ENCODE measurements around the gene ZNF804B.

ZNF804B gene

DNA sequence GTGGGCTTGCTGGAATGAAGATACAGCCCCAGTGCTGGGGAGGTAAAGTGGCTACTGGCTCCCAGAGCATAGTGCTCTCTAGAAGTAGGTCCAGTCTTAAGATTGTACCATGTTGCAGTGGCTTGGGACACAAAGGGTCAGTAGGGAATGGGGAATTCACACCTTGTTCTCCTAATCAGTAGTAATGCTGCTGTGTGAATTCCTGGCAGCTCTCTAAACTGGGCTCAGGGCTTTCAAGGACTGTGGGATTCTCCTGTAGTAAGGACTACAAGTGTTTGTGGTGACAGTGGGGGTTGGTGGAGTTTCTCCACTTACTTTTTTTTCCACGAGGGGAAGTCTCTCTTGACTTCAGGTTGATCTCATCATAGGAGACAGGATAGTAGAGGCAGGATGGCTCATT, 262.2 kb downstream of the ZNF804B start:
- no peaks in the 10 kb centered on the region for H3K9me3 ChIP-seq (ENCODE audit: control insufficient read depth, low read length)
- no peak overlapping the region for H3K27ac ChIP-seq (ENCODE audit: insufficient read depth, low read depth, low read length, poor library complexity, severe bottlenecking)
- no peak overlapping the region for H3K4me3 ChIP-seq (ENCODE audit: insufficient read depth, low read depth, low read length)
- no peaks in the 10 kb centered on the region for H3K36me3 ChIP-seq (ENCODE audit: control insufficient read depth, insufficient read depth, low read length)
- no peaks in the 10 kb centered on the region for H3K27me3 ChIP-seq (ENCODE audit: control insufficient read depth, insufficient read depth, low read length, poor library complexity, severe bottlenecking)
- WGBS, 2 experiments: 80 to 89% methylated on average over 1 of the region's 1 CpG
- no peaks in the 10 kb centered on the region for H3K4me1 ChIP-seq (ENCODE audit: control insufficient read depth, insufficient read depth, low read length)

DNA sequence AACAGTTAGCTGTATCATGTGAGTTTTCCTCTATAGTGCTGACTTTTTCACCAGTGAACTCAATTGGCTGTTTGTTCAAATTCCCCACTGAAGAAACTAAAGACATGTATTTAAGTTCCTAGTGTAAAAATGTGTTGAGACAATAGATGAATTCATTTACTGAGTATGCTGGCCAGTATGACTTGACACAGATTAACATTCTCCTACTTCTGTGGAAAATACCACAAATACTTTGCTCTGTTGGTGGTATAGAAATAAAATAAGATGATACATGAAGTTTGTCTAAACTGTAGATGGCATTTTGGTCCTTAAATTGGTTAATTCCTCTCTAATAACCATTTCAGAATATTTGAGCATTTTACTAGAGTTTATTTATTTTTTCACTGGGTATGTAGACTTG, 263.7 kb downstream of the ZNF804B start:
- H3K9me3 ChIP-seq (ENCODE audit: control insufficient read depth, low read length): no peaks in the 10 kb centered on the region
- H3K27ac ChIP-seq (ENCODE audit: insufficient read depth, low read depth, low read length, poor library complexity, severe bottlenecking): no peak overlapping the region
- H3K27me3 ChIP-seq (ENCODE audit: control insufficient read depth, insufficient read depth, low read length, poor library complexity, severe bottlenecking): no peaks in the 10 kb centered on the region
- no peaks in the 10 kb centered on the region for H3K36me3 ChIP-seq (ENCODE audit: control insufficient read depth, insufficient read depth, low read length)
- H3K4me1 ChIP-seq (ENCODE audit: control insufficient read depth, insufficient read depth, low read length): no peaks in the 10 kb centered on the region
- no peak overlapping the region for H3K4me3 ChIP-seq (ENCODE audit: insufficient read depth, low read depth, low read length)

DNA sequence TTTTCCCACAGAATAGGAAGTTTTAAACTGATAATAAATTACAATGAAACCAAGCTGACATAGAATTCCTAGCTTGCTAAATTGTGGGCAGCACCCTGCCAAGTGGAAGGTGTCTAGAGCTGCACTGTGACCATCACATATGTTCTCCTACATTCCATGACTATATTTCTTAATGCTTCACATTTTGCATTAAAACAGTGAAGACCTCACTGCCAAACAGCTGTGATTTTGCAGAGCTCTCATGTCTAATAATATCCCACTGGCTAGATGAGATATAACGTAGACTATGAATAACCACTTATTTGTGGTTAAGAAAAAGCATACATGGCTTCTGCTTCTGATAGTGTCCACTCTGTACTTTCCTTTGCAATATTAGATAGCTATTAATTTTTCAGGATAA, 264.4 kb downstream of the ZNF804B start:
- H3K9me3 ChIP-seq (ENCODE audit: control insufficient read depth, low read length): no peaks in the 10 kb centered on the region
- no peaks in the 10 kb centered on the region for H3K4me1 ChIP-seq (ENCODE audit: control insufficient read depth, insufficient read depth, low read length)
- H3K27ac ChIP-seq (ENCODE audit: insufficient read depth, low read depth, low read length, poor library complexity, severe bottlenecking): no peak overlapping the region
- H3K4me3 ChIP-seq (ENCODE audit: insufficient read depth, low read depth, low read length): no peak overlapping the region
- 100% methylated on average over 1 of the region's 1 CpG; no CpG with 5 or more reads in 1 of the 2 experiments for WGBS, 2 experiments
- no peaks in the 10 kb centered on the region for H3K36me3 ChIP-seq (ENCODE audit: control insufficient read depth, insufficient read depth, low read length)
- no peaks in the 10 kb centered on the region for H3K27me3 ChIP-seq (ENCODE audit: control insufficient read depth, insufficient read depth, low read length, poor library complexity, severe bottlenecking)

DNA sequence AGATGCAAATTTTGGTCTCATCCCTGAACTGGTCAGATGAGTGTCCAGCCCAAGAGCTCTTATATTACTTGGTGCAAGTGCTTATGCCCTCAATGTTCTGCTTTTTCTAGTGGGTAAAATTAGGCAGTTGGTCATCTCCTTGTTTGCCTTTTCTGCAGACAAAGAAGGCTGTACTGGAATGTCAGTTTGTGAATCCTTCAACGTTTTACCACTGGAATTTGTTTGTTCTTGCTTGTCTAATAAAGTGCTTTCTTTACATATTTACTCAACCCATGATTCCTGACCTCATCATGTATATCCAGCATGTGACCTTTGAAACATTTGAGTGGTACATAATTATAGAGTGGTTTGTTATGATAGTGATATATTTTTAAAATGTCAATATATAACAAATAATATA, 268.3 kb downstream of the ZNF804B start:
- no peak overlapping the region for H3K27ac ChIP-seq (ENCODE audit: insufficient read depth, low read depth, low read length, poor library complexity, severe bottlenecking)

DNA sequence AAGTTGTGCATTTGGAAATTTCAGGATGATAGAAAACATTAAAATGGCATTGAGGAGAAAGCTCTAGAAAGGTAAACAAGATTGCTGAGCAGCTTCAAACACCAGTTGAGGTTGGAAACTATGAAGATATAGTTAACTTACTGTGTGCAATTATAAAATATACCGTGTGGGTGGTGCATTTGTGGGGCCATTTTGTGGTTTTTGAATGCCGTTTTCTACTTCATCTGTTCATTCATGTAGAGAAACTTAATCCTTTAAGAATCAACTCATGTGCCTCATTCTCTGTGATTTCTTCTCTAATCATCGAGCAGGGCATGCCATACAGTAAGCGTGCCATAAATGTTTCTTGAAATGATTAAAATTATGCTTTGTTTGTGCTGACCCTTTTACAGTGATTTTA, 268.8 kb downstream of the ZNF804B start:
- 94 to 95% methylated on average over 3 to 4 of the region's 4 CpGs for WGBS, 2 experiments
- H3K27me3 ChIP-seq (ENCODE audit: control insufficient read depth, insufficient read depth, low read length, poor library complexity, severe bottlenecking): no peaks in the 10 kb centered on the region
- H3K27ac ChIP-seq (ENCODE audit: insufficient read depth, low read depth, low read length, poor library complexity, severe bottlenecking): no peak overlapping the region
- no peaks in the 10 kb centered on the region for H3K36me3 ChIP-seq (ENCODE audit: control insufficient read depth, insufficient read depth, low read length)
- H3K9me3 ChIP-seq (ENCODE audit: control insufficient read depth, low read length): no peaks in the 10 kb centered on the region
- no peaks in the 10 kb centered on the region for H3K4me1 ChIP-seq (ENCODE audit: control insufficient read depth, insufficient read depth, low read length)
- H3K4me3 ChIP-seq (ENCODE audit: insufficient read depth, low read depth, low read length): no peak overlapping the region

More for the DNA sequence above, 268.3 kb downstream of the ZNF804B start:
- H3K4me1 ChIP-seq (ENCODE audit: control insufficient read depth, insufficient read depth, low read length): no peaks in the 10 kb centered on the region
- no peaks in the 10 kb centered on the region for H3K9me3 ChIP-seq (ENCODE audit: control insufficient read depth, low read length)
- no peaks in the 10 kb centered on the region for H3K36me3 ChIP-seq (ENCODE audit: control insufficient read depth, insufficient read depth, low read length)
- no peak overlapping the region for H3K4me3 ChIP-seq (ENCODE audit: insufficient read depth, low read depth, low read length)
- no peaks in the 10 kb centered on the region for H3K27me3 ChIP-seq (ENCODE audit: control insufficient read depth, insufficient read depth, low read length, poor library complexity, severe bottlenecking)
- 40 to 69% methylated on average over 1 of the region's 1 CpG for WGBS, 2 experiments

DNA sequence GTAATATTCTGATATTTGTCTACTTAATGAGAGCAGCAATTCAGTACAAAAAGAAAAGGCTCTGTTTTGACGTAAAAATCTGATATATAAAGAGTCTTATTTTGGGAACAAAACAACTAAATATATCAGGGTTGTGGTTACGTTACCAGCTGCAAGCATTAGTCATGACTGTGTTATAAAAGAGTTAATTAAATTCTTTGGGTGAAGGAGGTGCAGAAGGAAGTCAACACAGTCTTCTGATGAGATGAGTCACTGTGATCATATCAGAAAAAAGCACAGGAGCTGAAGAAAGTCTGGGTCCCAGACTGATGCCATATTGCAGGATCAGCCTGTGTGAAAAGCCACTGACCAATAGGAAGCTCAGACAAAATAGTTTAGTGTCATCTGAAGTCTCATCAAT, 270.4 kb downstream of the ZNF804B start:
- Histone ChIP-seq H3K27me3 (ENCODE audit: control insufficient read depth, insufficient read depth, low read length, poor library complexity, severe bottlenecking) (no peaks in the 10 kb centered on the region), H3K36me3 (ENCODE audit: control insufficient read depth, insufficient read depth, low read length) (no peaks in the 10 kb centered on the region), H3K27ac (ENCODE audit: insufficient read depth, low read depth, low read length, poor library complexity, severe bottlenecking) (no peak overlapping the region), H3K4me3 (ENCODE audit: insufficient read depth, low read depth, low read length) (no peak overlapping the region), H3K9me3 (ENCODE audit: control insufficient read depth, low read length) (no peaks in the 10 kb centered on the region), H3K4me1 (ENCODE audit: control insufficient read depth, insufficient read depth, low read length) (no peaks in the 10 kb centered on the region)
- WGBS, 2 experiments: 98 to 100% methylated on average over 1 to 2 of the region's 2 CpGs

DNA sequence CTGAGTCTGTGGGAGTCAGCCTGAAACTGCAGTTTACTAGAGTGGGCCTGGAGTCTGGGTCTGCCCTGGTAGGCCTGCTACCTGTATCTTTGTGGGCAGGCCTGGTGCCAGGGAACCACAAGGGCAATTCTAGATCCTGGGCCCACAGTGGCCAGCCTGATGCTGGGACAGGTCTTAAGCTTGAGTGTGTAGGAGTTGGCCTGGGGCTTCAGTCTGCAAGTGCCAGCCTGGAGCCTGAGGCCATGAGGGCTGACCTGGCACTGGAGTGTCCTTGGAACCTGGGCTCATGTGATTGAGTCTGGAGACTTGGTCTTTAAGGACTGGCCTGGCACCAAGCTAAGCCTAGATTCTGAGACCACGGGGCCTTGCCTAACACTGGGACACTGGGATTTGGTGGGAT, 281.7 kb downstream of the ZNF804B start:
- Histone ChIP-seq H3K36me3 (ENCODE audit: control insufficient read depth, insufficient read depth, low read length) (no peaks in the 10 kb centered on the region), H3K4me3 (ENCODE audit: insufficient read depth, low read depth, low read length) (no peak overlapping the region), H3K27me3 (ENCODE audit: control insufficient read depth, insufficient read depth, low read length, poor library complexity, severe bottlenecking) (no peaks in the 10 kb centered on the region), H3K9me3 (ENCODE audit: control insufficient read depth, low read length) (no peaks in the 10 kb centered on the region), H3K4me1 (ENCODE audit: control insufficient read depth, insufficient read depth, low read length) (no peaks in the 10 kb centered on the region), H3K27ac (ENCODE audit: insufficient read depth, low read depth, low read length, poor library complexity, severe bottlenecking) (no peak overlapping the region)
- WGBS, 2 experiments: 89 to 100% methylated on average over 1 of the region's 1 CpG

DNA sequence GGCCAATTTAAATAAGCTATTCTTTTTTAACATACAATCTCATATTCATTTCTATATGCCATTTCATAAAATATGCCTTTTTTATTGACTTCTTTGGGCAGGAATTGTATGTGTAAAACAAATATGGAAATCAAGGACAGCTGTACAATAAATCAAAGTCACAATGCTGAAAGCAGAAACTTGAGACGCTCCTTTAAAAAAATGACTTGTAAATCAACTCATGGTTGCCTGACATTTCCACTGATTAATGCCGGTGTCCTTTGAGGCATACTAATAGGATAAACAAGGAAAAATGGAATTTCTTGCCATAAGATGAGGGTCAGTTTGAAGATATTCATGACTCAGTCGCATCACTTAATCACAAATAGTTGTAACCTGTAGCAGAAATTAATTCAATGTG, 283.4 kb downstream of the ZNF804B start:
- 87 to 95% methylated on average over 2 to 3 of the region's 3 CpGs for WGBS, 2 experiments
- no peak overlapping the region for H3K27ac ChIP-seq (ENCODE audit: insufficient read depth, low read depth, low read length, poor library complexity, severe bottlenecking)
- no peaks in the 10 kb centered on the region for H3K36me3 ChIP-seq (ENCODE audit: control insufficient read depth, insufficient read depth, low read length)
- no peak overlapping the region for H3K4me3 ChIP-seq (ENCODE audit: insufficient read depth, low read depth, low read length)
- no peaks in the 10 kb centered on the region for H3K4me1 ChIP-seq (ENCODE audit: control insufficient read depth, insufficient read depth, low read length)
- H3K27me3 ChIP-seq (ENCODE audit: control insufficient read depth, insufficient read depth, low read length, poor library complexity, severe bottlenecking): no peaks in the 10 kb centered on the region
- no peaks in the 10 kb centered on the region for H3K9me3 ChIP-seq (ENCODE audit: control insufficient read depth, low read length)

DNA sequence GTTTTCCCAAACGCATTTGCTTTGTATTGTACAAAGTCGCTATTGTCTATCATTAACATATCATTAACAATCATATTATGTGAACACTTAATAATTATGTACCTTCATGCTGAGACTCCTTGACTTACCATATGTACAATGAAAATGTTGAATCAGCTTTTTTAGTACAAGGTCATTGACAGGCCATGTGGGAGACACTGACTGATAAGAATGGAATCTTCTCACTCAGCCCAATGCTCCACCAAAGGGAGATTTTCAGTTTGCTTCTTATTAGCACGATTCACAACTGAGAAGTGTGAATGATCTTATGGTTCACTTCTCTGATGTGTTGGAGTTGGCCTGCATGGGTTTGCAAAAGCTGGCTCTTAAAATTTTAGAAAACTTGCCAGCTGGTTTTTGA, 289.5 kb downstream of the ZNF804B start:
- Histone ChIP-seq H3K27me3 (ENCODE audit: control insufficient read depth, insufficient read depth, low read length, poor library complexity, severe bottlenecking) (no peaks in the 10 kb centered on the region), H3K36me3 (ENCODE audit: control insufficient read depth, insufficient read depth, low read length) (no peaks in the 10 kb centered on the region)
- 84 to 87% methylated on average over 2 to 3 of the region's 3 CpGs for WGBS, 2 experiments

DNA sequence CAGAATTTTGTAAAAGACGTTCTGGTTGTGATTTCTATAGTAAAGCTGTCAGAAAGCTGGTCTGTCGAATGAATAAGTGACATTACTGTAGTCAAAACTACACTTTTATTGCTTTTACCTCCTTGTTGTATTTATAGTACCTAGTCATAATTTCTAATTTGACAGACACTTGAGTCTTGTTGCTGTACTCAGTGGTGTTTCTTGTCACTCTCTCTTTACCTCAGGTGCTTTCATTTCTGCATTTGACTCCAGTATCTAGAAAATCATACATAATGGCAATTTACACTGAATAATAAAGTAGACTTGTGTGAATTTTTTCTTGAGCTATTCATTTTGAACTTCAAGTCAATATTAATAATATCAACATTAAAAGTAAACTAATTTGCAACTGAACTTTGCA, 293.6 kb downstream of the ZNF804B start:
- H3K4me3 ChIP-seq (ENCODE audit: insufficient read depth, low read depth, low read length): no peak overlapping the region
- no peaks in the 10 kb centered on the region for H3K4me1 ChIP-seq (ENCODE audit: control insufficient read depth, insufficient read depth, low read length)
- no peaks in the 10 kb centered on the region for H3K36me3 ChIP-seq (ENCODE audit: control insufficient read depth, insufficient read depth, low read length)
- WGBS, 2 experiments: 90% methylated on average over 2 of the region's 2 CpGs; no CpG with 5 or more reads in 1 of the 2 experiments
- no peaks in the 10 kb centered on the region for H3K9me3 ChIP-seq (ENCODE audit: control insufficient read depth, low read length)
- no peaks in the 10 kb centered on the region for H3K27me3 ChIP-seq (ENCODE audit: control insufficient read depth, insufficient read depth, low read length, poor library complexity, severe bottlenecking)
- H3K27ac ChIP-seq (ENCODE audit: insufficient read depth, low read depth, low read length, poor library complexity, severe bottlenecking): no peak overlapping the region

More for the DNA sequence above, 289.5 kb downstream of the ZNF804B start:
- Histone ChIP-seq H3K4me3 (ENCODE audit: insufficient read depth, low read depth, low read length) (no peak overlapping the region), H3K4me1 (ENCODE audit: control insufficient read depth, insufficient read depth, low read length) (no peaks in the 10 kb centered on the region), H3K27ac (ENCODE audit: insufficient read depth, low read depth, low read length, poor library complexity, severe bottlenecking) (no peak overlapping the region), H3K9me3 (ENCODE audit: control insufficient read depth, low read length) (no peaks in the 10 kb centered on the region)

DNA sequence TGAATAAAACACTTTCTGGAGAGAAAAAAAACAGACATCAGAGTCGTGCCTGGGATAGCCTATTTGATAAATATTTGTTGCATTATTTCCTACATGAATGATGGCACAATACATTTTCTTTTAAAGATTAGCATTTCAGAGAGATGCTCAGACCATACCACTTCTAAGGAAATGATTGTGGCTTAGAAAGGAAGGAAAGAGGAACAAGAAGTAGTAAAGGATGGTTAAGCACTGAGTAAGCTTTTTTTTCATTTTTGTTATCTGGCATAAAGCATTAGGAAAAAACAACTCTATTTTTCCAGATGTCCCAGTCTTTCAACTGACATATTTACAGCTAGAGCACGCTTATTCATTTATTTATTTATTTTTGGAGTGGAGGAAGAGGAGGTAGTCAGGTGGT, 294.9 kb downstream of the ZNF804B start:
- no peak overlapping the region for H3K27ac ChIP-seq (ENCODE audit: insufficient read depth, low read depth, low read length, poor library complexity, severe bottlenecking)
- H3K36me3 ChIP-seq (ENCODE audit: control insufficient read depth, insufficient read depth, low read length): no peaks in the 10 kb centered on the region
- H3K4me3 ChIP-seq (ENCODE audit: insufficient read depth, low read depth, low read length): no peak overlapping the region
- H3K4me1 ChIP-seq (ENCODE audit: control insufficient read depth, insufficient read depth, low read length): no peaks in the 10 kb centered on the region
- no peaks in the 10 kb centered on the region for H3K9me3 ChIP-seq (ENCODE audit: control insufficient read depth, low read length)
- H3K27me3 ChIP-seq (ENCODE audit: control insufficient read depth, insufficient read depth, low read length, poor library complexity, severe bottlenecking): no peaks in the 10 kb centered on the region
- no CpG with 5 or more reads among the region's 2 CpGs for WGBS, 2 experiments

All from ectodermal cell (in vitro differentiated cells).